ENCODE measurements around the gene LBHD2.

Gene LBHD2

GRCh38 chr14:103090481-103091020 lies 6.5 kb downstream of the LBHD2 start:
- DNase-seq (ENCODE audit: low read depth in 2 of 2, low spot score in 1 of 2): no peak

- peak; percentile 47 to 64 for DNase-seq (ENCODE audit: low read depth in 2 of 2, low spot score in 1 of 2)
Measured at GRCh38 chr14:103091041-103091882, 7.3 kb downstream of the LBHD2 start.

- no peak for DNase-seq (ENCODE audit: low read depth in 2 of 2, low spot score in 1 of 2)
Measured at GRCh38 chr14:103091883-103092222, 7.8 kb downstream of the LBHD2 start.

- DNase-seq (ENCODE audit: low read depth in 2 of 2, low spot score in 1 of 2): no peak
Measured at GRCh38 chr14:103093856-103094405, 9.9 kb downstream of the LBHD2 start.

- no peak for DNase-seq (ENCODE audit: low read depth in 2 of 2, low spot score in 1 of 2)
Measured at GRCh38 chr14:103094406-103095209, 10.6 kb downstream of the LBHD2 start, which contains the start of gene EXOC3L4. EXOC3L4 (plus strand) TSS chr14:103094725; CDS start chr14:103100220, 5,495 bp downstream.

- no peak for DNase-seq (ENCODE audit: low read depth in 2 of 2, low spot score in 1 of 2)
Measured at GRCh38 chr14:103095210-103095778, 11.3 kb downstream of the LBHD2 start.

- no peak for DNase-seq (ENCODE audit: low read depth in 2 of 2, low spot score in 1 of 2)
Measured at GRCh38 chr14:103096387-103096786, 12.4 kb downstream of the LBHD2 start.

GRCh38 chr14:103097244-103097993 lies 13.4 kb downstream of the LBHD2 start:
- DNase-seq (ENCODE audit: low read depth in 2 of 2, low spot score in 1 of 2): no peak

GRCh38 chr14:103097994-103098957 lies 14.3 kb downstream of the LBHD2 start:
- DNase-seq (ENCODE audit: low read depth in 2 of 2, low spot score in 1 of 2): no peak

- DNase-seq (ENCODE audit: low read depth in 2 of 2, low spot score in 1 of 2): no peak
Measured at GRCh38 chr14:103099081-103099732, 15.2 kb downstream of the LBHD2 start.

- DNase-seq (ENCODE audit: low read depth in 2 of 2, low spot score in 1 of 2): no peak
Measured at GRCh38 chr14:103099733-103100280, 15.8 kb downstream of the LBHD2 start.

- DNase-seq (ENCODE audit: low read depth in 2 of 2, low spot score in 1 of 2): no peak
Measured at GRCh38 chr14:103100281-103101121, 16.5 kb downstream of the LBHD2 start.

GRCh38 chr14:103101257-103101962 lies 17.4 kb downstream of the LBHD2 start:
- no peak for DNase-seq (ENCODE audit: low read depth in 2 of 2, low spot score in 1 of 2)

- no peak for DNase-seq (ENCODE audit: low read depth in 2 of 2, low spot score in 1 of 2)
Measured at GRCh38 chr14:103101963-103102688, 18.1 kb downstream of the LBHD2 start.

- DNase-seq (ENCODE audit: low read depth in 2 of 2, low spot score in 1 of 2): no peak
Measured at GRCh38 chr14:103102689-103103260, 18.8 kb downstream of the LBHD2 start.
